Measurements from ENCODE around the gene CHID1. TPM values are rescaled to one million over a fixed set of nuclear protein-coding genes. Genes with fewer than 3 reads are reported as not detected.
A peak's percentile ranks its signal among the peaks of the same experiment; 100 is the strongest.

CHID1 gene
- total RNA-seq, 4 donors from 2014 or later: 56.6 to 90.5 (median 79.8) TPM

DNA sequence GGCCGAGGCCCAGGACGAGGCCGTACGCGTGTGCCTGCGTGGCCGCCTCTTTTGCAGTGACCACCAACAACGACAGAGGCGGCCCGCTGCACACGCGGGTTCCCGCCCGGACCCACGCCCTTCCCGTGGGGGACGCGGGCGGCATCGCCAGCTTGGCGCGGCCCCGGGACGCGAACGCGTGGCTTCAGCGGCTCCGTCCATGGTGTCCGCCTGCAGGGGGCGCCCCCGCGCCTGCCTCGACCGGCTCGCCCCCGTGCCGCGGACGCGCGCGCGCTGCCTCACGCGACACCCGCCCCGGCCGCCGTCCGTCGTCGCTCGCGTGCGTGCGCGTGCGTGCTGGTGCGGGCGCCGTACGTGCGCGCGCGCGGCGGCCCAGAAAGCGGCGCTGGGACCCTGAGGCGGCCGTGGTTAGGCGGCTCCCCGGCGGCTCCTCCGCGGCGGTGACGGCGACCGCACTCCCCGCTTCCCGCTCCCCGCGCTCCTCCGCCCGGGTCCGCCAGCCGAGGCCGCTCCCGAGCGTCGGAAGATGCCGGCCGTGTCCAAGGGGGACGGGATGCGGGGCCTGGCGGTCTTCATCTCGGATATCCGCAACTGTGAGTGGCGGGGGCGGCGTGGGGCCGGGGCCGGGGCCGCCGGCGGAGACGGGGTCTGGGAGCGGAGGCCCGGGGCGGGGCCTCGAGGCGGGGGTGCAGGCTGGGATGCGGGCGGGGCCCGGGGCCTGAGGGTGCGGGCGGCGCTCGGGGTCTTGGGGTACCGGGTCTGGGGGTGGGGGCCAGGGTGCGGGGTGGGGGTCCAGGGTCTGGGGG lies 15.1 kb upstream of the CHID1 start, which contains the start of gene AP2A2:
Gene AP2A2 (plus strand): TSS at position 375 of the 806 bp plus-strand sequence. CDS start 152 bp downstream, at position 527.
- peak; percentile 83 for ATAC-seq (ENCODE audit: low FRiP score)
- peak; percentile 68 for DNase-seq (ENCODE audit: low spot score)
- TF ChIP-seq, protein P1, sequence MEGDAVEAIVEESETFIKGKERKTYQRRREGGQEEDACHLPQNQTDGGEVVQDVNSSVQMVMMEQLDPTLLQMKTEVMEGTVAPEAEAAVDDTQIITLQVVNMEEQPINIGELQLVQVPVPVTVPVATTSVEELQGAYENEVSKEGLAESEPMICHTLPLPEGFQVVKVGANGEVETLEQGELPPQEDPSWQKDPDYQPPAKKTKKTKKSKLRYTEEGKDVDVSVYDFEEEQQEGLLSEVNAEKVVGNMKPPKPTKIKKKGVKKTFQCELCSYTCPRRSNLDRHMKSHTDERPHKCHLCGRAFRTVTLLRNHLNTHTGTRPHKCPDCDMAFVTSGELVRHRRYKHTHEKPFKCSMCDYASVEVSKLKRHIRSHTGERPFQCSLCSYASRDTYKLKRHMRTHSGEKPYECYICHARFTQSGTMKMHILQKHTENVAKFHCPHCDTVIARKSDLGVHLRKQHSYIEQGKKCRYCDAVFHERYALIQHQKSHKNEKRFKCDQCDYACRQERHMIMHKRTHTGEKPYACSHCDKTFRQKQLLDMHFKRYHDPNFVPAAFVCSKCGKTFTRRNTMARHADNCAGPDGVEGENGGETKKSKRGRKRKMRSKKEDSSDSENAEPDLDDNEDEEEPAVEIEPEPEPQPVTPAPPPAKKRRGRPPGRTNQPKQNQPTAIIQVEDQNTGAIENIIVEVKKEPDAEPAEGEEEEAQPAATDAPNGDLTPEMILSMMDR (IDR thresholded peaks at IDR 0.05): peak in 2 of 3 donors; percentile 43 to 77

DNA sequence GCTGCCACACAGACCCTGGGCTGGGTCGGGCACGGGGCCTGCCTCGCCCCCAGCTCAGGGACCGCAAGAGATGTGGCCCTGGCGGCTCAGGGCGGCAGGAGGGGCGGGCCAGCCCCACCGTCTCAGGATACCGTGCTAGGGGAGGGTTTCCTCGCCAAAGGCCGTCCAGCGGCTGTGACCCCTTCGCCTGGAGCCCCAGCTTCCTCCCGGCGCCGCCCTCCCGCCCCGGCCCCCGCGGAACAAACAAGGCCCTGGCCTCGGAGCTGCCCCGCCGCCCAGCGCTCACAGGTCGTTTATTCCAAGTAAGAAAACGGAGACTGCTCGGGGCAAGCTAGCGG lies 14.5 kb upstream of the CHID1 start:
- ATAC-seq (ENCODE audit: low FRiP score) (no peak), DNase-seq (ENCODE audit: low spot score) (no peak)
- TF ChIP-seq, protein P1 (IDR thresholded peaks at IDR 0.05): no peak

DNA sequence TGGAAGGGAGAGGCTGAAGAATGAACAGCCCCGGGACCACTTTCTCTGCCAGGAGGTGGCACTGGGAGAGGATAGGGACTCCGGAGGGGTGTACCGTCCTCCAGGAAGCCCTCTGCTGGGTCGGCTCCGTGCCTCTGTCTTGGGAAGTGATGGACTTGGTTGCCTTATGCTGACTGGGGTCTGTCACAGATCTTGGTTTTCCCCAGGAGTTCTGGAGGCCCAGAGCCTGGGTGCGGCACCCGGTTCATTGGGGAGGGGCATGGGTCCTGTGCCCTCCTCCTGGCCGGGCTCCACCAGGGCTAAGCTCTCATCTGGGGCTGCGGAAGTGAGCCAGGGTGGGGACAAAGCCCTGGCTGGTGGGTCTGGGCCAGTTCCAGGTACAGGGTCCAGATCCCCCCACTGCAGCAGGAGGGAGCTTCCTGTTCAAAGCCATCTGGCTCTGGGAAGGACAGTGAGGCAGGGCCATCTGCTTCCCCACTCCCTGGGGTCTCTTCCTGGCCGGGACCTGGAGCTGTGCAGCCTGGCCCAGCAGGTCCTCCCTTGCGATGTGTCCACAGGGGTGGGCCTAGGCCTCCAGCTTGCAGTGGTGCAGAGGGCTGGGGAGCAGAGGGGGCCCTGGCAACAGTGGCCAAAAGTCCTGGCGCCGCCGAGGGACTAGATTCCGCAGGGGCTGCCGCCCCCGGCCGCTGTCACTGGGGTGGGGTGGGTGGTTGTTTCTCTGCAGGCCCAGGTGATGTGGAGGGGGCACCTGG lies 14.0 kb upstream of the CHID1 start:
- DNase-seq (ENCODE audit: low spot score): no peak
- no peak for ATAC-seq (ENCODE audit: low FRiP score)
- TF ChIP-seq, protein P1 (IDR thresholded peaks at IDR 0.05): no peak

DNA sequence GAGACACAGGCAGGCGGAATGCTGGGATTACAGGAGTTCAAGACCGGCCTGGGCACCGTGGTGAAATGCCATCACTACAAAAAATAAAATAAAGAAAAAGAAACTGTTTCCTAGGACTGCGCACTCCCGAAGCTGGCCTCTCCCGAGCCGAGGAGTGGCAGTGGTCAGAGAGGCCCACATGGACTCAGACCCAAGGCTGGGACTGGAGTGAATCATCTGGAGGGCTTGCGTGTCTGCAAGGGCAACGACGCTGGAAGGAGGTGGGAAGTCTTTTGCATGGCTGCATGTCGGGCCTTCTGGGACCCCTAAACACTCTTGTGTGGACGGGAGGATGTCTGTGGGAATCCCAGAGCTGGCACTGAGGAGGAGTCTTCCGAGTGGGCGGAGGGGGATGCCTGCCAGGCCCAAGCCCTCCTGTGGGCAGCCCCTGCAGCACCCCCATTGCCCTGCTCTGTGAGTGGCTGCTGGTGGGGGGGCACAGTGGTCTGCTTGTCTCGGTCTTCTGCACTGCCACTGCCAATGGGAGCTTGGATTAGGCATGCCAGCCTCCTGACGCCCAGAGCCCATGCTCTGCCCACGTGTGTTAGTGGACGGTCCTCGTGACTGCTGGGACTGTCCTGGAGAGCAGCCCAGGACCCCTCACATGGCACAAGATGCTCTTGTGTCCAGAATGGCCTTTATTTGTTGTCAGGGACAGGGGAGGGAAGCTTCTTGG lies 13.2 kb upstream of the CHID1 start:
- no peak for ATAC-seq (ENCODE audit: low FRiP score)
- TF ChIP-seq, protein P1 (IDR thresholded peaks at IDR 0.05): no peak
- no peak for DNase-seq (ENCODE audit: low spot score)

DNA sequence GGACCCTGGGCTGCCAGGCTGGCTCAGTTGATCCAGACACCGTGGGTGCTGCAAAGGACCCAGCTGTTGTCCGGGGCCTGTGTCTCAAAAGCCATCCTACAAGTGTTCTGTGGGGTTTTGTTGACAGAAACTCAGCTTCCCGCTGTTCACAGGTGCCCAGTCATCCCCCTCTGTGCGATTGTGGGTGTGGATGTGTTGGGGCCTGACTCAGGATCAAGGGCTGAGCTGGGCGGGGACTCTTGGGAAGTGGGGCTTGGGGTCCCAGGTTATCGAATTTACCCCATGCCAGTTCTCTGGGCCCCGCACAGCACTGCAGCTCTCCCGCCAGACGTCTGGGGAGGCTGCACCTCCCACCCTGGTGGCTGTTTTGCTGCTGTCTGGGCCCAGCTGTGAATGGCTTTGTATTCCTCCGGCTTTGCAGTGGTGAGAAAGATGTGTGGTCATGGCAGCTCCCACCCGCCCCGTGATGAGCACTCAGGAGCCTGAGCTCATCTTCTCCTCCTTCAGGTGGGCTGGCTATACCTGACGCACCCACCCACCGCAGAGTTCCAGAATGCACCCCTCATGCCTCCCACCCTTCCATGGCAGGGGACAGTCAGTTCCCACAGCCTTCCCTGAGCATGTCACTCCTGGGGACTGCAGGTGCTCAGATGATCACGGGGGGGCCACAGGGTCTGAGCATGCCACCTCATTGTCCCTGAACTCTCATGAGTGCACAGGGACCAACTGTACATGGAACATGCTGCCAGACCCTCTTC lies 11.5 kb upstream of the CHID1 start:
- TF ChIP-seq, protein P1 (IDR thresholded peaks at IDR 0.05): no peak
- no peak for ATAC-seq (ENCODE audit: low FRiP score)

DNA sequence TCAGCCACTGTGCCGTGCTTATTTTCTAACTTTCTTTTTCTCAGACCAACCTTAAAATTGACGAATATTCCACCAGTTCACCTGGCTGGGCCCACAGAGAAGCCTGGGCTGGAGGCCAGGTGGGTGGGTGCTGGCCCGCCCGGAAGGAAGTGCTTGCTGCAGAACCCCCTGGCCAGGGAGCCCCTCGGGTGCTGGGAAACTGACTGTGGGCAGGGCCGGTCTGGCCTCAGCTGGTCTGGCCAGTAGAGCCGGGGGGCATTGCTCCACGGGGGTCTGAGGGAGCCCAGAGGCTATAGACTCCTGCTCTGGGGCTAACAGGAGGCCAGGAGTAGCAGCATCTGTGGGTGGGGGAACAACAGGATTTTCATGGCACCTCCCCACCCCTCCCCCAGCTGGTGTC lies 6.8 kb upstream of the CHID1 start:
- ATAC-seq (ENCODE audit: low FRiP score) (no peak), DNase-seq (ENCODE audit: low spot score) (no peak)
- TF ChIP-seq, protein P1 (IDR thresholded peaks at IDR 0.05): no peak

More for the DNA sequence above, 11.5 kb upstream of the CHID1 start:
- no peak for DNase-seq (ENCODE audit: low spot score)
